Stimulated activated CD4-positive, alpha-beta T cell treated with anti-CD3 and anti-CD28 coated beads, Interleukin-4, amount 100 ng/mL, for 24 hours (primary cell): Measurements from ENCODE around the gene AQP4.

Source experiments
- DNase-seq: peaks from one replicate; pipeline ENCODE4 v3.0.0-alpha.2; 2020

The AQP4 gene

GRCh38 chr18:26839609-26840008, 25.9 kb downstream of the AQP4 start:
- DNase-seq, result no peak

DNA sequence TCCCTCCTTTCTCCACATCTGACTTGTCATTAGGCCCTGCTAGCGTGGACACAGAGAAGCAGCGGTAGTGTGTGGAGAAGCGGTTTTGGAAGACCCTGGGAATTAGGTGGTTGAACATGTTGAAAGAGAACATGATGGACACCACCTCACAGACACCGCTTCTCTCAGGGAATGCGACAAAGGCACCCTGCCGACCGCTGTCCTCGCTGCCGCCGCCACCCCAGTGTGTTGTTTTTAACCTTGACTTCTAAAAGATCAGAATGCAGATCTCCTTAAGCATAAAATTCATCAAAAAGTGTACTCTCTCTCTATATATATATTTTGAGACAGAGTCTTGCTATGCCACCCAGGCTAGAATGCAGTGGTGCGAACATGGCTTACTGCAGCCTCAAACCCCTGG, 33.2 kb downstream of the AQP4 start:
- no peak for DNase-seq

DNA sequence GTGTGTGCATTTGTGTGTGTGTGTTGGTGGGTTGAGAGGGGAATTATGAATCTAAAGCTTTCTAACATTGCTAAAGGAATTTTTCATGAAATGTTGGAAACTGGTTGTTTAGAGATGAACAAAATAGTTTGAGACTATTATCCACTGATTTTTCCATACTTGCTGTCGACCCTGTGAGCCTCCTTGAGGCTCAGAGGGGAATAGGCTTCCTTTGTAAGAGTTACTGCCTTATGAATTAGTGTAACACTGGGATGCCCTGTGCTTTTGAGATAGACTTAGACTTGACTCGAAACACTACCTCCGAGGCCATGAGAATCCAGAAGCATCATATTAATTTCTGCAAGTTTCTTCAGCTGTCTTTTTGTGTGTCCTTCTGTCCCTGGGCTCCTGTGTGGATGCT, 37.9 kb downstream of the AQP4 start:
- no peak for DNase-seq

GRCh38 chr18:26826656-26827235, 38.8 kb downstream of the AQP4 start:
- DNase-seq, result no peak

DNA sequence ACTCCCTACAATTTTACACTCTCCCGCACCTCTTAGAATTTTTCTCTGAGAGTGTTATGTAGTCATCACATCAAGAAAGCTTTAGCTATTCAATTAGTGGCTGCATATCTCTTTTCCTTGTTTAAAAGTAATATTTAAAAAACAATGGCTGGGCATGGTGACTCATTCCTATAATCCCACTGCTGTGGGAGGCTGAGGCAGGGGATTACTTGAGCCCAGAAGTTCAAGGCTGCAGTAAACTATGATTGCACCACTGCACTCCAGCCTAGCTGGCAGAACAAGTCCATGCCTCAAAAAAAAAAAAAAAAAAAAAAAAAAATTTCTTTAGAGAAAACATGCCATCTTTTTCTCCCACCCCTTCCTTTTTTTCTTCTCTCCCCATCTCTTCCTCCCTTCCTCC, 44.3 kb downstream of the AQP4 start:
- no peak for DNase-seq

- no peak for DNase-seq
These were observed 46.5 kb downstream of the AQP4 start for GRCh38 chr18:26819046-26819445.

DNA sequence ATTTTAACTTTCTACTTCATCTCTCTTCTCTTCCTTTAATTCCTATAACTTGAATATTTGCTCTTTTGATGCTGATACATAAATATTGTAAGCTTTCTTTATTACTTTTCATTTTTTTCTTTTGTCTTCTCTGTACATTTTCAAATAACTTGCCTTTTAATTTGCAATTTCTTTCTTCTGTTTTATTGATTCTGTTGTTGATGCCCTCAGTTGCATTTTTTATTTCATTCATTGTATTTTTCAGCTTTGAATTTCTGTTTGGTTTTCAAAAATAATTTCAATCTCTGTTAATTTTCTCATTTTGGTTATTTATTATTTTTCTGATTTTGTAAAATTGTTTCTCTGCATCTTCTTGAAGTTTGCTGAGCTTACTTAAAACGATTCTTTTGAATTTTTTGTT, 47.0 kb downstream of the AQP4 start:
- DNase-seq, result no peak

GRCh38 chr18:26813043-26813442, 52.5 kb downstream of the AQP4 start:
- DNase-seq, result no peak

DNA sequence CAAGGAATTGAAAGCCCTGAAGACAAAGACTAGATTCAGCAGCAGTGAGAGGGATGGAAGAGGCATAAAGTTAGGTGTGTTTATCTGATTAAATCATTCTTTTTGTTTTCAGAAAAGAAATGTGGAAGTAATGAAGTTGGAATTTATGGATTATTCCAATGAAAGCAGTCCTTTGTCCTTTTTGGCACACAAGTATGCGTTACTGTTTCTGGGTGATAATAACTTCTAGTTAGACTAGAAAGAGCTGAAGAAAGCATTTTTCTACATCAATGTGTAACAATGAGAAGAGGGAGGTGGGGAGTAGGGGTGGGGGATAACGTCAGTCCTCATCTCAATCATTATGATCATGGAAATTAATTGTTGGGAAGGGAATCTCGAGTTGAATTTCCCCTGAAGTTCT, 53.0 kb downstream of the AQP4 start:
- DNase-seq, result no peak

DNA sequence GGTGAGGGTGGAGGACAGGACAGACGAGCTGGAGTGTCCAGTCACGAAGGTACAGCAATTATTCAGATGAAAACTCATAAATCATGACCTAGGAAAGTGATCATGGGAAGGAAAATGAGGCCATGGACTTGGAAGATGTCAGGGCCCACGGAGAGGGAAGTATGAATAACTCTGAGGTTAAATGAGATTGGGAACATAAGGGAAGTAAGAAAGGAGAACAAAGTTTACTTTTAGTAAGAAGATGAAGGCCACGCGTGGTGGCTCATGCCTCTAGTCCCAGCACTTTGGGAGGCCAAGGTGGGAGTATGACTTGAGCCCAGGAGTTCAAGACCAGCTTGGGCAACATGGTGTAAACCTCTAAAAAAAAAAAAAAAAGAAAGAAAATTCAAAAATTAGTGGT, 56.2 kb downstream of the AQP4 start:
- DNase-seq, result no peak

- no peak for DNase-seq
These were observed 59.3 kb downstream of the AQP4 start for GRCh38 chr18:26806224-26806623.

GRCh38 chr18:26804519-26804918, 61.0 kb downstream of the AQP4 start:
- DNase-seq, result no peak

DNA sequence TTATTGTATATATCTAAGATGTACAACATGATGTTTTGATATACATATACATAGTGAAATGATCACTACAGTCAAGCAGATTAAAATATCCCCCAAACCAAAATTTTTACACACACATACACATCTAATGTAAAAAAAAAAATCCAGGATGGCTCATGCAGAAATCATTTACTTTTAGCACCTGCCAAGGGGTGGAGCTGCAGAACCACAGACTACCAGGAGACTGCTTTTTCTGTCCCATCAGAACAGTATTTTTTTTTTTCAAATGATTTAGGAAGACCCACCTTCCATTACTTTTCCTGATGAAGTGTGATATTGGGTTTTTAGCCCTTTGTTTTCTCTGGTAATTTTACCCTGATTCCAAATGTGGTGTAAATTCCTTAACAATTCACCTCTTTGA, 61.9 kb downstream of the AQP4 start:
- DNase-seq, result no peak

DNA sequence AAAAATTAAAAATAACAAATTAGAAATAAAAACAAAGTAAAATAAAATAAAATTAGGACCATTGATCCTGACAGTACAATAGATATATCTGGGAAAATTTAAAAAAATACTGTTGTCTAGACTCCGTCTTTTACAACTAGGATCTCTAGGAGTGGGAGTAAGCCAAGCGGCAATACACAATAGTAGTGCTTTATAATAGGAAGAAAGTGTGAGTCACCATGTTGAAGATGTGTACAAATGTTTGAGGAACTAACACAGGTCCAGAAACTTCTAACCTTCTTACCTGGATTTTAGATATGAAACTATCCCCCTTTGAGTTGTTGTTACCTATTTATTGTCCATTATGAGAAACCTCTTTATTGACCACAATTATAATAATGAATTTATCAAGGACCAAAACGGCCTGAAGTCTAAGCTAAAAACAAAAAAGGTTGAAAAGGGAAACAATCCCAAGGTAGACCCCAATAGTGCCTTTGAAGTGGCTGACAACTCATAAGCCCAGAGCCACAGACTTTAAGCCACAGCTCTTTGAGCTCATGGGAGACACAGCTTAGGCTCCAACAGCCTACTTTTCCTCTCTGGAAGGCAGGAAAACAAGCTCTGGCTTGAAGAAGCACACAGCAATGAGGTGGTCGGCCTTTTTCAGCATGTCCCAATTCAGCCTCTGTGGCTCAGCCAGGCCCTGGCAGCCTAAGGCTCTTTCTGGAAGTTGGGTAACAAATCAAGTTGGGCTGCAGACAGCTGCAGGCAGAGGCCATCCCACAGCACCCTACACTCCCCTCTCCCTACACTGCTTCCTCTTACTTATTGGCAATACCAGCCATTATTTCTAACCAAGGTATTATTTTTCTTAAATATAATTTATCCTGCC, 62.9 kb downstream of the AQP4 start:
- DNase-seq, result no peak
